Stimulated activated CD4-positive, alpha-beta T cell treated with anti-CD3 and anti-CD28 coated beads, Interleukin-2, amount 100 ng/mL, for 4 hours (primary cell): ENCODE data around the gene H6PD.

Source experiments
- DNase-seq: peaks from one replicate; pipeline ENCODE4 v3.0.0-alpha.2; 2020; ENCODE audit warnings: low read depth

The H6PD gene

GRCh38 chr1:9319208-9319788, 84.7 kb downstream of the H6PD start:
- DNase-seq: no peak

GRCh38 chr1:9319789-9320519, 85.4 kb downstream of the H6PD start:
- no peak for DNase-seq
